Thoracic aorta (tissue), 2 donors: Measurements from ENCODE around the gene ENTPD8. TPM values are rescaled to one million over a fixed set of nuclear protein-coding genes. Genes with fewer than 3 reads are reported as not detected.

Experiments
- ATAC-seq: fragments of 150-250 bp; one replicate; pipeline ENCODE4 v1.8.0; 2017; ENCODE audit warnings: low read depth; ENCODE audit not compliant: insufficient number of reproducible peaks, low FRiP score
- DNase-seq: peaks from one replicate; pipeline ENCODE4 v3.0.0-alpha.2; 2020; ENCODE audit warnings: low spot score
- H3K27ac ChIP-seq, 2 donors: fragments of 200-600 bp; sonication (generic); 1 replicate in 1 of 2; 2 replicates in 1 of 2; pipeline ENCODE4 v1.5.1; 2016; ENCODE audit warnings: mild to moderate bottlenecking in 2 of 2, moderate library complexity in 2 of 2
- H3K27me3 ChIP-seq: fragments of 200-600 bp; sonication (generic); replicated peaks from 2 replicates; pipeline ENCODE4 v1.6.0; 2016; ENCODE audit warnings: mild to moderate bottlenecking; ENCODE audit not compliant: insufficient read depth
- H3K36me3 ChIP-seq: fragments of 200-600 bp; sonication (generic); one replicate; pipeline ENCODE4 v1.5.1; 2016
- H3K4me1 ChIP-seq, 2 donors: fragments of 200-600 bp; sonication (generic); 1 replicate in 1 of 2; 2 replicates in 1 of 2; pipeline versions ENCODE4 v1.5.1 to v1.6.0; 2016; ENCODE audit warnings: low read depth in 2 of 2, mild to moderate bottlenecking in 1 of 2; ENCODE audit not compliant: control insufficient read depth in 1 of 2
- H3K4me3 ChIP-seq: fragments of 200-600 bp; sonication (generic); 2 replicates; pipeline ENCODE4 v1.5.1; 2016; ENCODE audit warnings: mild to moderate bottlenecking
- H3K9me3 ChIP-seq: fragments of 200-600 bp; sonication (generic); 2 replicates; pipeline ENCODE4 v1.5.1; 2016
- CTCF ChIP-seq: fragments of 200-600 bp; sonication (generic); IDR thresholded peaks from one replicate; pipeline ENCODE4 v1.5.1; 2019; ENCODE audit warnings: antibody characterized with exemption
- total RNA-seq, 2 donors: library from RNA; depleted of rRNA; stranded (reverse); fragments of >200 nt; gene quantifications; one replicate each; pipeline versions ENCODE4 v1.1.0 to v1.2.3, GENCODE V29; 2016

ENTPD8 gene
- total RNA-seq, 2 donors from 2014 or later, result not detected

GRCh38 chr9:137456864-137457405, 15.8 kb upstream of the ENTPD8 start:
- ATAC-seq (no peak), DNase-seq (no peak)
- Histone ChIP-seq H3K9me3 (no peaks in the 10 kb centered on the region), H3K27ac (peak overlapping the region; percentile 97 to 99), H3K4me1 (peaks cover 28 to 52% of the 10 kb centered on the region in 2 donors), H3K36me3 (peaks cover 16% of the 10 kb centered on the region), H3K4me3 (peak overlapping the region; percentile 97), H3K27me3 (no peaks in the 10 kb centered on the region)
- no peak for TF ChIP-seq CTCF

- H3K4me3 ChIP-seq, result peak overlapping the region; percentile 97
- peak; percentile 30 for ATAC-seq
- no peak for DNase-seq
- H3K27me3 ChIP-seq, result no peaks in the 10 kb centered on the region
- H3K36me3 ChIP-seq, result peaks cover 16% of the 10 kb centered on the region
- no peak for TF ChIP-seq CTCF
- no peaks in the 10 kb centered on the region for H3K9me3 ChIP-seq
- H3K4me1 ChIP-seq, result peaks cover 28 to 52% of the 10 kb centered on the region in 2 donors
- H3K27ac ChIP-seq, result peak overlapping the region; percentile 97 to 99
Observed at GRCh38 chr9:137456061-137456863, 15.1 kb upstream of the ENTPD8 start.

GRCh38 chr9:137455359-137455991, 14.3 kb upstream of the ENTPD8 start:
- Histone ChIP-seq H3K27me3 (no peaks in the 10 kb centered on the region), H3K36me3 (peaks cover 16% of the 10 kb centered on the region), H3K27ac (peak overlapping the region; percentile 97 to 99), H3K4me1 (peaks cover 28 to 52% of the 10 kb centered on the region in 2 donors), H3K9me3 (no peaks in the 10 kb centered on the region), H3K4me3 (peak overlapping the region; percentile 97)
- DNase-seq (no peak), ATAC-seq (no peak)
- no peak for TF ChIP-seq CTCF

GRCh38 chr9:137454597-137455358, 13.6 kb upstream of the ENTPD8 start:
- no peak for DNase-seq
- no peak for ATAC-seq
- peak overlapping the region in 1 of 2 donors; percentile 99 for H3K27ac ChIP-seq

More at GRCh38 chr9:137454597-137455358, 13.6 kb upstream of the ENTPD8 start:
- no peaks in the 10 kb centered on the region for H3K9me3 ChIP-seq
- peaks cover 28 to 51% of the 10 kb centered on the region in 2 donors for H3K4me1 ChIP-seq
- no peak for TF ChIP-seq CTCF
- H3K4me3 ChIP-seq, result peak overlapping the region; percentile 62
- H3K27me3 ChIP-seq, result no peaks in the 10 kb centered on the region
- peaks cover 16% of the 10 kb centered on the region for H3K36me3 ChIP-seq
